ENCODE data around the gene ADARB1. TPM values are rescaled to one million over a fixed set of nuclear protein-coding genes. Genes with fewer than 3 reads are reported as not detected.

The ADARB1 gene
- total RNA-seq, 1 experiment from 2014 or later: 12.1 TPM

- H3K79me2 ChIP-seq (ENCODE audit: low read depth): no peaks in the 10 kb centered on the region
- DNase-seq: no peak
- H3K4me3 ChIP-seq: no peak overlapping the region
- no peaks in the 10 kb centered on the region for H3K9me2 ChIP-seq (ENCODE audit: insufficient read depth)
- no peaks in the 10 kb centered on the region for H4K20me1 ChIP-seq (ENCODE audit: insufficient read depth)
- no TSS peak for BruUV-seq (replicated peaks)
- H3K4me2 ChIP-seq: no peak overlapping the region
- H3F3A ChIP-seq (ENCODE audit: insufficient read depth, low read depth): no peaks in the 10 kb centered on the region
- H3K27me3 ChIP-seq (ENCODE audit: insufficient read depth, low read depth): no peaks in the 10 kb centered on the region
- no peaks in the 10 kb centered on the region for H3K9me3 ChIP-seq (ENCODE audit: insufficient read depth, low read depth)
- no peaks in the 10 kb centered on the region for H3K4me1 ChIP-seq (replicated peaks; ENCODE audit: insufficient read depth)
- intact Hi-C loops (cut with micrococcal nuclease; ENCODE audit: unreplicated experiment): no loop called here
- ChIA-PET CTCF (no interaction called here), POLR2A (ENCODE audit: unreplicated experiment) (no interaction called here)
- H3K36me3 ChIP-seq (ENCODE audit: low read depth): no peaks in the 10 kb centered on the region
- no peak overlapping the region for H3K27ac ChIP-seq
- no peak overlapping the region for H2AFZ ChIP-seq
- TF ChIP-seq CTCF (conservative IDR thresholded peaks at IDR 0.05) (no peak), EZH2 (IDR thresholded peaks at IDR 0.05; ENCODE audit: low read depth) (no peak)
Observed at GRCh38 chr21:45064091-45064490, 10.3 kb upstream of the ADARB1 start.

- POLR2A ChIA-PET (ENCODE audit: unreplicated experiment): no interaction called here
- H3K27ac ChIP-seq: no peak overlapping the region
- no peaks in the 10 kb centered on the region for H3K4me1 ChIP-seq (replicated peaks; ENCODE audit: insufficient read depth)
- no peaks in the 10 kb centered on the region for H3K9me2 ChIP-seq (ENCODE audit: insufficient read depth)
- H3K36me3 ChIP-seq (ENCODE audit: low read depth): no peaks in the 10 kb centered on the region
- H2AFZ ChIP-seq: no peak overlapping the region
- no peaks in the 10 kb centered on the region for H3K79me2 ChIP-seq (ENCODE audit: low read depth)
- H3K9me3 ChIP-seq (ENCODE audit: insufficient read depth, low read depth): no peaks in the 10 kb centered on the region
- H3K27me3 ChIP-seq (ENCODE audit: insufficient read depth, low read depth): no peaks in the 10 kb centered on the region
- DNase-seq: no peak
- no peak overlapping the region for H3K4me3 ChIP-seq
- intact Hi-C loops (cut with micrococcal nuclease; ENCODE audit: unreplicated experiment): no loop called here
- TF ChIP-seq EZH2 (IDR thresholded peaks at IDR 0.05; ENCODE audit: low read depth) (no peak), CTCF (conservative IDR thresholded peaks at IDR 0.05) (no peak)
- CTCF ChIA-PET: no interaction called here
- no peaks in the 10 kb centered on the region for H4K20me1 ChIP-seq (ENCODE audit: insufficient read depth)
- H3F3A ChIP-seq (ENCODE audit: insufficient read depth, low read depth): no peaks in the 10 kb centered on the region
- no TSS peak for BruUV-seq (replicated peaks)
- no peak overlapping the region for H3K4me2 ChIP-seq
Observed at GRCh38 chr21:45064618-45065399, 9.6 kb upstream of the ADARB1 start.

- POLR2A ChIA-PET (ENCODE audit: unreplicated experiment): no interaction called here
- H3K27me3 ChIP-seq (ENCODE audit: insufficient read depth, low read depth): no peaks in the 10 kb centered on the region
- no peaks in the 10 kb centered on the region for H4K20me1 ChIP-seq (ENCODE audit: insufficient read depth)
- H3K27ac ChIP-seq: no peak overlapping the region
- H3K9me2 ChIP-seq (ENCODE audit: insufficient read depth): no peaks in the 10 kb centered on the region
- H3K36me3 ChIP-seq (ENCODE audit: low read depth): no peaks in the 10 kb centered on the region
- no TSS peak for BruUV-seq (replicated peaks)
- no peak overlapping the region for H3K4me3 ChIP-seq
- intact Hi-C loops (cut with micrococcal nuclease; ENCODE audit: unreplicated experiment): no loop called here
- no peak overlapping the region for H2AFZ ChIP-seq
- H3F3A ChIP-seq (ENCODE audit: insufficient read depth, low read depth): no peaks in the 10 kb centered on the region
- CTCF ChIA-PET: no interaction called here
- no peaks in the 10 kb centered on the region for H3K79me2 ChIP-seq (ENCODE audit: low read depth)
- no peak overlapping the region for H3K4me2 ChIP-seq
- no peaks in the 10 kb centered on the region for H3K9me3 ChIP-seq (ENCODE audit: insufficient read depth, low read depth)
- DNase-seq: no peak
- no peaks in the 10 kb centered on the region for H3K4me1 ChIP-seq (replicated peaks; ENCODE audit: insufficient read depth)
- TF ChIP-seq EZH2 (IDR thresholded peaks at IDR 0.05; ENCODE audit: low read depth) (no peak), CTCF (conservative IDR thresholded peaks at IDR 0.05) (no peak)
Observed at GRCh38 chr21:45067462-45068285, 6.7 kb upstream of the ADARB1 start.
